Spleen (tissue), 7 donors: ENCODE results near the gene CAMKK1.
"Not testable (repeated sequence)": the region's sequence is repeated elsewhere in the genome, so short reads cannot be mapped to it uniquely, and the experiment has no call there.

Experiments used
- CTCF ChIP-seq, 11 experiments: fragments of 200-600 bp in 7 of 11; fragments of 450-650 bp in 4 of 11; sonication (generic) in 4 of 11; IDR thresholded peaks in 8 of 11; conservative IDR thresholded peaks in 3 of 11; 1 replicate in 7 of 11; 2 replicates in 4 of 11; pipeline versions ENCODE4 v1.4.0 to v1.8.0; 2016 to 2021; ENCODE audit warnings: antibody characterized with exemption in 11 of 11, inconsistent platforms in 4 of 11, mild to moderate bottlenecking in 1 of 11
- POLR2A ChIP-seq, 3 donors: fragments of 450-650 bp; IDR thresholded peaks; one replicate each; pipeline ENCODE4 v1.5.1; 2017; ENCODE audit warnings: antibody characterized with exemption in 3 of 3, mild to moderate bottlenecking in 1 of 3
- POLR2AphosphoS5 ChIP-seq, 3 donors: sonication (generic); formaldehyde crosslinking; IDR thresholded peaks; one replicate each; pipeline ENCODE4 v1.5.1; 2017; ENCODE audit warnings: antibody characterized with exemption in 3 of 3
- donor health status: DM: no; HTN: no; CAD: no; lungs with moderate emphysema.
- donor health status: DM: no; HTN: no; CAD: no.
- donor health status: DM: no; HTN: no; CAD: no.

DNA sequence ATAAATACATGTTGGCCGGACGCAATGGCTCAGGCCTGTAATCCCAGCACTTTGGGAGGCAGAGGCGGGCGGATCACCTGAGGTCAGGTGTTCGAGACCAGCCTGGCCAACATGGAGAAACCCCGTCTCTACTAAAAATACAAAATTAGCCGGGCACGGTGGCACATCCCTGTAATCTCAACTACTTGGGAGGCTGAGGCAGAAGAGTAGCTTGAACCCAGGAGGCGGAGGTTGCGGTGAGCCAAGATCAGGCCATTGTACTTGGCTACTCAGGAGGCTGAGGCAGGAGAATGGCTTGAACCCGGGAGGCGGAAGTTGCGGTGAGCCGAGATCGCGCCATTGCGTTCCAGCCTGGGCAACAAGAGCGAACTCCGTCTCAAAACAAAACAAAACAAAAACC, 48.3 kb downstream of the CAMKK1 start:
- TF ChIP-seq POLR2AphosphoS5 (IDR thresholded peaks at IDR 0.05); POLR2A (IDR thresholded peaks at IDR 0.05); CTCF (IDR thresholded peaks at IDR 0.05 in 8 of 11, conservative IDR thresholded peaks at IDR 0.05 in 3 of 11): not testable (repeated sequence)
